HG02798 (cell line): ENCODE results near the gene ATXN2.

Experiments
- ATAC-seq: cut with Tn5 transposase; IDR thresholded peaks from one replicate; pipeline ENCODE4 v1.9.1; 2021; ENCODE audit warnings: mild to moderate bottlenecking; ENCODE audit not compliant: unreplicated experiment, poor library complexity

The ATXN2 gene

DNA sequence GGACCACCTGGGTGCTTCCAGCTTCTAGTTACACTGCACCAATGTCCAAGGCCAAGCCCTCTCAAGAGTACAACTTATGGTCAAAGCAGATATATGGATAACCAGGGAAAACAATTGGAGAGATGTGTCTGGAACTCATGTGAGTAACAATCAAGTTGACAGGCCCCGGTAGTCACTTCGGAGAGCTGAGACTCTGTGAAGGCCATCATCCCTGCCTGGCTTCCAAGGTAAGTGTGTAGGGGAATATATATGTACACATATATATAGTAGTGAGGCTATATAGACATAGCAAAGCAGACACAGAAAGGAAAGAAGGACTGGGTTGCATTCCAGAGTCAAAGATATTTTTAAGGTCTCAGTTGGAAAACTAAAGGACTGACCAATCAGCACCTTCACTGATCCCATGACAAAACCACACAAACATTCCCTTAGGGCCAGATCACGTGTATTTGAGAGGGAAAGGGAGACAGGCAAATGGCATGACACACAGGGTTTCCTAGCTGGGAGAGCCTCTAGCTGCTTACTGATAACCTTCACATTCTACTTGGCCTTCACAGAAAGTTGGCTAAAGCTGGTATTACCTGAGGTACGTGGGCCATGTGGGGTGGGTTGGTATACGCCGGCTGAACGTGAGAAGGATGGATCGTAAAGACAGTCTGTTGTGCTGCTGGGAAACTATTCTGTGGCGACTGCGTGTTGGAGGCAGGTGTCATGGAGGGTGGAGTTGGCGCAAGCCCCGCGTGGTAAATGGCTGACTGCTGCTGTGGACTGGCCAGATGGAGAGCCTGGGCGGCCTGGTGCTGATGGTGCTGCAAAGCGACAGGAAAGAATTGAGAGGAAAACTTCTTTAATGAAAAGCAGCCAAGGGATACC lies 143.4 kb downstream of the ATXN2 start:
- no peak for ATAC-seq

GRCh38 chr12:111454716-111455447 lies 144.2 kb downstream of the ATXN2 start:
- no peak for ATAC-seq

GRCh38 chr12:111454311-111454710 lies 144.8 kb downstream of the ATXN2 start:
- ATAC-seq = no peak

- no peak for ATAC-seq
Observed at GRCh38 chr12:111453071-111453989, 145.8 kb downstream of the ATXN2 start.

DNA sequence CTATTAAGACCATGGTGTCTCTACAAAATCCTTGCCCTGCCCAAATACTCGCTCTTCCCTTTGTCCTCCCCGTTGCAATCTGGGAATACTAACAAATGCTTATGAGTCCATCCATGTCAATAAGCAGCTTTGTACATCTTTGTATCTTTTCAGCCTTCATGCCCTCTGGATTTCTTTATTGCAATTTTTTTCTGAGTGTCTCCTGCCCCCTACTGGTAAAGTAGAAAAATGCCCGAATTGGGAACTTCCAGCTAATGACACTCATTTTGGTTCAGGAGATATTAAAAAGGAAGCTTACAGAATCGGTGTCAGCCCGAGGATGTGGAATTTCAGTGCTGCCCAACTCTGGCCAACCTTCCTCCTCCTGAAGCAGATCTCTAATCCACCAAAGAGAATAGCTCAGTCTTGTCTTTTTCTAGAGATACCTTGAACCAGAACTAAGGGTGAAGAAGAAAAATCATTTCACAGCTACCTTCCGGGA lies 147.4 kb downstream of the ATXN2 start:
- ATAC-seq = no peak

DNA sequence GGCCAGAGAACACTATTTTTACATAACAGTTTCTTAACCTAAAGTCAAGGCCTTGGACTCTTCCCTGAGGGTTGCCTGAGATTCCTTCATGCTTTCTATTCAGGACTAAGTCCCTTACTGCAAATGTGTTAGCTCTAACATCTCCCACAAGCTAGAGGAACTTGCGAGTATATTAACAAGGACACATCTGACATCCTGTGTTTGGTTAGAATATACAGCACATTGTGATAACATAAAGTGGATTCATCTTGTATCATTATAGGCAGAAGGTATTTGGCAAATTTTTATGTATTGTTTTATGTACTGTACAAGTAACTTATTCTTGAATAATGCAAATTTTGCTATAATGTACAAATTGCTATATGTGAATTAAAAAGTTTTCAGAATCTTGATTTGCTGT lies 147.9 kb downstream of the ATXN2 start:
- ATAC-seq = no peak

GRCh38 chr12:111450676-111451075 lies 148.4 kb downstream of the ATXN2 start:
- no peak for ATAC-seq

DNA sequence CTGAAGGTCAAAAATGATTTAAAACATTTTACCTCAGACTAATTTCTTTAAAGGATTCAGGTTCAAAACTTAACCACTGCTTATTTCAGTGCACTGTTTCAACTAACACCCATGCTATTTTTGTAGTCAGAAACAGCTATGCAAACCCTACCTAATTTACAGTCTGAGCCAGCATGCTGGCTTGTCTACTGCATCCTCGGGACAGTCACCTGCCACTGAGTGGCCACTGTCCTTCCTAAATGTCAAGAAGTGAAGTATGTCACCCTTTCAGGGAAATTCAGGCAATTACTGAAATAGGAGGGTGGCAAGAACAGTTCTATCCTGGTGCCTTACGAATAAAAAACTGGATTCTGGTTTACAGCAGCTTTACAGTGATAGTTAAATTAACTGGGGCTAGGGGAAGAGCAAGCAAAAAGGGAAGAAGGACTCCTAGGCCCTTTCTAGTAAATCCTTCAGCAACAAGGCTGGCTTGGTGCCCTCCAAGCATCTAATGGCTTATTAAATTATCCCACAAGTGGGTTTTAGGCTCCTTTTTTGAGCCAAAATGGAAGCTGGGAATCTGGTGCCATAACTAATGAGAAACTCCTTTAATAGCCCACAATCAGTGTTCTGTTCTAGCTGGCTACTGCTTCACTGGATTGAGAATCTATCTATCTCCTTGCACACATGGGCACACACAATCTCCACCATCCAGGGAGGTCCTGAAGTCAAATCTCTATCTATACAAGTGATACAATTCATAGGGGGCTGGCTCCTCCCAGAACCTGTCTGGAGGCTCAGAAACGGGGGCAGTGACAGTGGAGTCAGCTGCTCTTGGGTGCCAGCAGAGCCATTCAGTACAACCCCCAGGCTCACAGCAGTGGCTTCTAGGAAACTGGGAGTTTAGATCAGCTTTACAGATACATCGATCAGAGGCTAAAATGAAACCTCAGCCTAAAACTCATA lies 150.0 kb downstream of the ATXN2 start:
- no peak for ATAC-seq

- no peak for ATAC-seq
Observed at GRCh38 chr12:111448266-111448830, 150.8 kb downstream of the ATXN2 start.

DNA sequence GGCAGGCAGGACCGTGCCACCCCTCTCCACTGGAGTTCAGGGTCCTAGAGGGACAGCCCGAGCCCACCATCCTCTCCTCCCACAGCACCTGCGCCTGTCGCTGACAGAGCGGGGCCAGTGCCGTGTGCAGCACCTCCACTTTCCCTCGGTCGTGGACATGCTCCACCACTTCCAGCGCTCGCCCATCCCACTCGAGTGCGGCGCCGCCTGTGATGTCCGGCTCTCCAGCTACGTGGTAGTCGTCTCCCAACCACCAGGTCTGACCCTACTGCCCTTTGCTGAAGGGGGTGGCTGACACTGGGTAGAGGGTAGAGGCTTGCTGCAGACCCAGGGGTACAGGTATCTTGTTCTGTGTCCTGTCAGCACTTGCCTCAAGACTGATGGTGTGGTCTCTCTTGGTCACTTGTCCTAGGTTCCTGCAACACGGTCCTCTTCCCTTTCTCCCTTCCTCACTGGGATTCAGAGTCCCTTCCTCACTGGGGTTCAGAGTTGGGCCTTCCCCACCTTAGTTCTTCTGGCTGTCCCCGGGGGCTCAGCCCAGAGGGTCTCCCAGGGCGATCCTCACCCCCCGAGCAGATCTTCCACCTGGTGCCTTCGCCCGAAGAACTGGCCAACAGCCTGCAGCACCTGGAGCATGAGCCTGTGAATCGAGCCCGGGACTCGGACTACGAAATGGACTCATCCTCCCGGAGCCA lies 151.4 kb downstream of the ATXN2 start:
- no peak for ATAC-seq

DNA sequence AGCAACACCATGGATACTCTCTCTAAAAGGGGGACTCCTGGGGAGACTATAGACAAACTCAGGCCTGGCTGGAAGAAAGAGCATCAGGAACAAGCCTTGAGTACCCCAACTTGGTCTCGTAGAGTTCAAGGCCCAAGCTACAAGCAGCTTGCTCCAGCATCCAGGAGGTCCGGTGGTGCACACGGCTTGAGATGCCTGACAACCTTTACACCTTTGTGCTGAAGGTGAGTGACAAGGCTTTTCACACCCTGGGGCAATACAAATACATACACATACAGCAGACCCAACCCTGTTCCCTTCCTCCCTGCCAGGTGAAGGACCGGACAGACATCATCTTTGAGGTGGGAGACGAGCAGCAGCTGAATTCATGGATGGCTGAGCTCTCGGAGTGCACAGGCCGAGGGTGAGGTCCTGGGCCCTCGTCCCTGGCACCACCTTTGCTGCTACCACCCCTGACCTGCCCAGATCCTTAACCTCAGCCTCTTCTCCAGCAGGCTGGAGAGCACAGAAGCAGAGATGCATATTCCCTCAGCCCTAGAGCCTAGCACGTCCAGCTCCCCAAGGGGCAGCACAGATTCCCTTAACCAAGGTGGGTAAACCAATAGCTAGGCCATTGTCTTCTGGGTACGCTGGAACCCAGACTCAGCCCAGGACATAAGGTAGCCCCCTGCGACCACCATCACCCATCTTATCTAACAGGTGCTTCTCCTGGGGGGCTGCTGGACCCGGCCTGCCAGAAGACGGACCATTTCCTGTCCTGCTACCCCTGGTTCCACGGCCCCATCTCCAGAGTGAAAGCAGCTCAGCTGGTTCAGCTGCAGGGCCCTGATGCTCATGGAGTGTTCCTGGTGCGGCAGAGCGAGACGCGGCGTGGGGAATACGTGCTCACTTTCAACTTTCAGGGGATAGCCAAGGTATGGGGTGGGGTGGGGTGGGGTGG lies 152.2 kb downstream of the ATXN2 start:
- no peak for ATAC-seq

DNA sequence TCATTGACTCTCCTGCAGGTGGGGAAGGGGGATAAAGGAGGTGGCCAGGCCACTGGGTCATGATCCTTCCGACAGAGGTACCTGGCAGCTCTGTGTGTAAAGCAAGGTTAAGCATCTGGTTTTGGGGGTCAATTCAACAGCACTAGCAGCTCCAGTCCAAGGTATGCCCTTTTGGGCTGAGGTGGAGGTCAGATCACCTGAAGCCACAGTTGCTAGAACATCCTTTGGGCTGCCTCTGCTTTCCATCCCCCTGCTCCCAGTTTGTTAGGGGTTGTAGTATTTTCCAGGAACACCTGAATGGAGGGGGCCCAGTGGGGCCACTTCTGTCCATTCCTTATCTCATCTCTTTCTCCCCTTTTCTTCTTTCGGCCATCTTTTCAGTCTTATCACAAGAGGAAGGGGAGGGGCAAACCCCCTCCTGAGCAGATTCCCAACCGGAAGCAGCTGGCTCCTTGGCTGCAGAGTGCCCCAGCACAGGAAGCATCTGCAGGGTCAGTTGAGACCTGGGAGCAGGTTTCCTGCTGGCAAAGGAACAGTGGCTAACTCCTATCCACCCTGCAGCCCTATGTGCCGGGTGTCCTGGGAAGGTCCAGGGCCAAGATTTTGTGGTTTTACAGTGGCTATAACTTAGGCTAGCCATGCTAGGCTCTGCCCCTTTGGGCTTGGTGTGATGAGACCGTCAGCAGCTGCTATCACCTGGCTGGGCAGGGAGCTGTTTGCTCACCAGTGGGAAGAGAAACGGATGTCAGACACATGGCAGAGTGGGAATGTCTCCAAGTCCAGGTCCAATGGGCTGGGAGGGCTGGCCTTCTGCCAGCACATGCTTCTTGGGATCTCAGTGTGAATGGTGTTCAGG lies 153.2 kb downstream of the ATXN2 start:
- no peak for ATAC-seq

- peak; percentile 90 for ATAC-seq
Observed at GRCh38 chr12:111444925-111445725, 154.0 kb downstream of the ATXN2 start.

- ATAC-seq = peak; percentile 29
Observed at GRCh38 chr12:111444314-111444924, 154.7 kb downstream of the ATXN2 start.

DNA sequence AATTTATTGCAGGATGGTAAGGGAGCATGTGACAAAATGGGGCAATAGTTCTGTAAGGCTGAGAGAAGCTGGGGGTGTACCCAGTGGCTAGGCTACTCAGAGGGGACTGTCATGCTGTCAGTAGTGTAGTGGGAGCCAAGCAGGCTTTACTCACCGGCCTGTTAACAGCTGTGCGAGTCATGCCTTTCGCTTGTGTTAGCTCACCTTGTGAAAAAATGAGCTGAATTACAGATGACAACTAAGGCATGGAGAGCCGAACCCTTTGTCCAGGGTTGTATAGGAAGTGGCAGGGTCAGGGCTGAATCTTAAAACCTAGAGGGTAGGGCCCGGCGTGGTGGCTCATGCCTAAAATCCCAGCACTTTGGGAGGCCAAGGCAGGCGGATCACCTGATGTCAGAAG lies 155.5 kb downstream of the ATXN2 start:
- ATAC-seq = no peak
